Measurements from ENCODE around the gene ZNF506.
"Not testable (repeated sequence)": the region's sequence is repeated elsewhere in the genome, so short reads cannot be mapped to it uniquely, and the experiment has no call there.

ZNF506 gene

DNA sequence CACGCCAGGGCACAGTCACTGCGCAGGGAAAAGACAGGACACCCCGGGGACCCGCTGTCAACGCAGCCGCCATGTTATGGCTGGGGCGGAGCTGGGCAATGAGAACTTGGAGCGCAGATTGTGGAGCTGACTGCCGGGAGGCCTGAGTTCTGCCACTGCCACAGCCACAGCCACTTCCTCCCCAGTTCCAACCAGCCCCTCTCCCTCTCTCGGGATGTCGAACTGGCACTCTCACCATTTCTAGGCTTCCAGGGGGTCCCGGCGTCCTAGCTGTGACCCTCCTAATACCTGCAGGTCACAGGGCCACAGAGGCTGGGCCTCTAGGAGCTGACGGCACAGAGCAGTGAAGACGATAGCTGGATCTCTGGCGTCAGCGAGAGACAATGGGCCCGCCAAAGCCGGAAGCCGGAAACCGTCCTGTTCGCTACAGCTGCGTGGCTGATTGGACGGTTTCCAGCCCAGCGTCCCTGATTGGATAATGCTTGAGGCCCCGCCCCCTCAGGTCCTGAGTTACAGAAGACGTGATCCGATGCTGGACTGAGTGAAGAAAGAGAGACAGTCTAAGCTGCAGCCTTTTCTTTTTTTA lies at the start of gene ZNF506:
ZNF506 (minus strand) TSS at position 385 of the 586 bp plus-strand sequence; CDS start at position 238, 147 bp downstream.
- peak within 1 kb of the TSS; percentile 83 for H3K27ac ChIP-seq
- no peak for TF ChIP-seq CTCF (conservative IDR thresholded peaks at IDR 0.05)

DNA sequence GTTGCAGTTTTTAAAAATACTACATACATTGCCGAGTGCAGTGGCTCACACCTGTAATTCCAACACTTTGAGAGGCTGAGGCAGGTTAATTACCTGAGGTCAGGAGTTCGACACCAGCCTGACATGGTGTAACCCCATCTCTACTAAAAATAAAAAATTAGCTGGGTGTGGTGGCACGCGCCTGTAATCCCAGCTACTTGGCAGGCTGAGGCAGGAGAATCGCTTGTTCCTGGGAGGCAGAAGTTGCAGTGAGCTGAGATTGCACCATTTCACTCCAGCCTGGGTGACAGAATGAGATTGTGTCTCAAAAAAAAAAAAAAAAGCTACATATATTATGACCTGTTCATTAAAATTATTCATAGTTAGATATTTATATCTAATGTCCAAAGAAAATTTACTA lies 48.5 kb upstream of the ZNF506 start:
- not testable (repeated sequence) for H3K27ac ChIP-seq

- TF ChIP-seq CTCF (conservative IDR thresholded peaks at IDR 0.05): no peak
- peak overlapping the region; percentile 94 for H3K27ac ChIP-seq
These were observed 45.2 kb upstream of the ZNF506 start for GRCh38 chr19:19866611-19867248.

GRCh38 chr19:19865750-19866610 lies 44.4 kb upstream of the ZNF506 start, which contains the start of gene ZNF253:
Gene ZNF253 (plus strand): TSS chr19:19865882. CDS start chr19:19865997, 115 bp downstream.
- H3K27ac ChIP-seq: peak within 1 kb of the TSS; percentile 94

DNA sequence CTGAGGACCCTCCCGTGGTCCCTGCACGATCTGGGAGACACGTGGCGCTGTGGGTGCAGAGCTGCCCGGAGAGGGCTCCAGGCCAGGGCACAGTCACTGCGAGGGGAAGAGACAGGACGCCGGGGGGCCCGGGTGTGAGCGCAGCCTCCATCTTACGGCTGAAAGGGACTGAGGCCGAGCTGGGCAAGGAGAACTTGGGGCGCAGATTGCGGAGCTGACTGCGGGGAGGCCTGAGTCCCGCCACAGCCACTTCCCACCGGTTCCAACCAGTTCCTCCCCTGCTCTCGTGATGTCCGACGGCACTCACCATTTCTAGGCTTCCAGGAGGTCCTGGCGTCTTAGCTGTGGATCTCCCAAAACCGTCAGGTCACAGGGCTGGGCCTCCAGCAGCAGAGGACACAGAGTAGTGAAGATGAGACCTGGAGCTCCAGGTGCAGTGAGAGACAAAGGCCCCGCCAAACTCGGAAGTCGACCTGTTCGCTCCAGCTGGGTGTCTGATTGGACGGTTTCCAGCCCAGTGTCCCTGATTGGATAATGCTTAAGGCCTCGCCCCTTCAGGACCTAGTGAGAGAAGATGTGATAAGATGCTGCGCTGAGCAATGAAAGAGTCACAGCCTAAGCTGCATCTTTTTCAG lies 39.3 kb upstream of the ZNF506 start:
- no peak overlapping the region for H3K27ac ChIP-seq
- no peak for TF ChIP-seq CTCF (conservative IDR thresholded peaks at IDR 0.05)

More at GRCh38 chr19:19865750-19866610, 44.4 kb upstream of the ZNF506 start, which contains the start of gene ZNF253:
- no peak for TF ChIP-seq CTCF (conservative IDR thresholded peaks at IDR 0.05)

GRCh38 chr19:19858751-19859150 lies 37.2 kb upstream of the ZNF506 start:
- TF ChIP-seq CTCF (conservative IDR thresholded peaks at IDR 0.05): no peak

GRCh38 chr19:19851740-19852139 lies 30.2 kb upstream of the ZNF506 start:
- not testable (repeated sequence) for H3K27ac ChIP-seq

More at GRCh38 chr19:19858751-19859150, 37.2 kb upstream of the ZNF506 start:
- H3K27ac ChIP-seq: no peak overlapping the region

- TF ChIP-seq CTCF (conservative IDR thresholded peaks at IDR 0.05): no peak
- no peak overlapping the region for H3K27ac ChIP-seq
These were observed 27.5 kb upstream of the ZNF506 start for GRCh38 chr19:19849056-19849455.
